ENCODE data around the gene ADARB2. TPM values are rescaled to one million over a fixed set of nuclear protein-coding genes. Genes with fewer than 3 reads are reported as not detected.

ADARB2 gene
- polyA plus RNA-seq, 1 of the 3 experiments (the other 2 are of a cell fraction), result not detected

GRCh38 chr10:1475098-1475591 is 262.2 kb downstream of the ADARB2 start (continued):
- no peak for TF ChIP-seq ZBTB33 (IDR thresholded peaks at IDR 0.05; ENCODE audit: borderline replicate concordance, low read depth)
- TF ChIP-seq MXI1 (IDR thresholded peaks at IDR 0.05; ENCODE audit: low read depth, low read length), result no peak
- TF ChIP-seq USF1 (IDR thresholded peaks at IDR 0.05; ENCODE audit: borderline replicate concordance, low read depth), result no peak
- TF ChIP-seq ELF1 (IDR thresholded peaks at IDR 0.05), result no peak
- no peak for TF ChIP-seq CTCF (IDR thresholded peaks at IDR 0.05)
- no peak for TF ChIP-seq IRF3 (IDR thresholded peaks at IDR 0.05; ENCODE audit: low read depth, low read length)
- TF ChIP-seq TEAD4 (IDR thresholded peaks at IDR 0.05; ENCODE audit: borderline replicate concordance, insufficient read depth), result no peak

GRCh38 chr10:1474376-1475097 is 262.8 kb downstream of the ADARB2 start:
- Histone ChIP-seq H3K36me3 (replicated peaks in 1 of 2; ENCODE audit: control insufficient read depth in 1 of 2, insufficient read depth in 2 of 2, low read length in 1 of 2) (no peaks in the 10 kb centered on the region), H3K4me3 (ENCODE audit: low read depth in 2 of 2, low read length in 1 of 2) (no peak overlapping the region), H3K4me2 (no peak overlapping the region), H3F3A (replicated peaks; ENCODE audit: insufficient read depth) (no peaks in the 10 kb centered on the region), H2AFZ (ENCODE audit: low read depth) (no peak overlapping the region), H3K27me3 (ENCODE audit: insufficient read depth) (no peaks in the 10 kb centered on the region), H3K27ac (ENCODE audit: low read depth in 2 of 2, low read length in 1 of 2) (no peak overlapping the region), H3K79me2 (ENCODE audit: insufficient read depth) (no peaks in the 10 kb centered on the region), H3K9me3 (no peaks in the 10 kb centered on the region), H3K9me2 (no peaks in the 10 kb centered on the region), H3K4me1 (ENCODE audit: control insufficient read depth in 1 of 2, insufficient read depth in 2 of 2, low read depth in 1 of 2, low read length in 1 of 2) (peaks cover 0 to 6% of the 10 kb centered on the region in 2 experiments; a peak in 2 of 4 replicates), H4K20me1 (ENCODE audit: insufficient read depth) (no peaks in the 10 kb centered on the region), H3K9ac (no peak overlapping the region)
- DNase-seq, result no peak
- TF ChIP-seq RCOR1 (IDR thresholded peaks at IDR 0.05; ENCODE audit: low read length) (no peak), GABPA (IDR thresholded peaks at IDR 0.05; ENCODE audit: low read depth) (no peak), NFIC (IDR thresholded peaks at IDR 0.05; ENCODE audit: borderline replicate concordance) (no peak), NRF1 (IDR thresholded peaks at IDR 0.05; ENCODE audit: low read depth, low read length) (no peak), RFX5 (IDR thresholded peaks at IDR 0.05; ENCODE audit: low read length) (no peak), USF1 (IDR thresholded peaks at IDR 0.05; ENCODE audit: borderline replicate concordance, low read depth) (no peak), POLR2AphosphoS5 (IDR thresholded peaks at IDR 0.05; ENCODE audit: low read depth, low read length) (no peak)
- ChIA-PET POLR2A (no interaction called here), CTCF (no interaction called here)
- WGBS (ENCODE audit: low lambda C conversion rate), result 67% methylated on average over 30 of the region's 36 CpGs
